Glomerular visceral epithelial cell (primary cell): ENCODE data around the gene GPR137.

Source experiments
- DNase-seq: peaks from one replicate; pipeline ENCODE4 v3.0.0-alpha.2; 2016; ENCODE audit errors: extremely low spot score

GPR137 gene

GRCh38 chr11:64286801-64287159, 1.1 kb downstream of the GPR137 start:
- no peak for DNase-seq

- DNase-seq = no peak
These were observed 2.2 kb downstream of the GPR137 start for GRCh38 chr11:64287676-64288352.

GRCh38 chr11:64288353-64288750, 2.7 kb downstream of the GPR137 start:
- DNase-seq = no peak

GRCh38 chr11:64289002-64289564, 3.4 kb downstream of the GPR137 start:
- DNase-seq = no peak

- DNase-seq = no peak
These were observed 5.0 kb downstream of the GPR137 start for GRCh38 chr11:64290352-64291261.

- no peak for DNase-seq
These were observed 5.7 kb downstream of the GPR137 start, which contains the start of gene KCNK4 for GRCh38 chr11:64291262-64291751. KCNK4 (plus strand) TSS chr11:64291302; CDS start chr11:64293019, 1,717 bp downstream.

GRCh38 chr11:64291752-64292459, 6.3 kb downstream of the GPR137 start:
- no peak for DNase-seq

- no peak for DNase-seq
These were observed 7.0 kb downstream of the GPR137 start for GRCh38 chr11:64292460-64293254.

- no peak for DNase-seq
These were observed 9.1 kb downstream of the GPR137 start for GRCh38 chr11:64294774-64295173.

GRCh38 chr11:64295760-64296159, 10.1 kb downstream of the GPR137 start:
- DNase-seq = no peak

- DNase-seq = no peak
These were observed 10.6 kb downstream of the GPR137 start for GRCh38 chr11:64296236-64296635.

- no peak for DNase-seq
These were observed 11.4 kb downstream of the GPR137 start for GRCh38 chr11:64296830-64297698.

GRCh38 chr11:64297699-64298358, 12.2 kb downstream of the GPR137 start:
- DNase-seq = peak; percentile 76

- DNase-seq = no peak
These were observed 13.6 kb downstream of the GPR137 start for GRCh38 chr11:64298966-64299846.

- DNase-seq = no peak
These were observed 14.4 kb downstream of the GPR137 start, which contains the start of gene CATSPERZ for GRCh38 chr11:64299847-64300648. CATSPERZ (plus strand) TSS chr11:64300358; CDS start chr11:64300411, 53 bp downstream.

- no peak for DNase-seq
These were observed 17.7 kb downstream of the GPR137 start for GRCh38 chr11:64303109-64304031.

- no peak for DNase-seq
These were observed 18.3 kb downstream of the GPR137 start for GRCh38 chr11:64304032-64304315.
